CD14-positive monocyte (primary cell): ENCODE results near the gene CARD9. TPM values are rescaled to one million over a fixed set of nuclear protein-coding genes. Genes with fewer than 3 reads are reported as not detected.

Source experiments
- DNase-seq, 3 donors: peaks; one replicate each; pipeline ENCODE4 v3.0.0-alpha.2; 2011 to 2022
- H2AFZ ChIP-seq: 2 replicates; pipeline ENCODE4 v1.6.0; 2012; ENCODE audit warnings: mild to moderate bottlenecking, low read depth, low read length, inconsistent platforms; ENCODE audit not compliant: insufficient read depth, poor library complexity, severe bottlenecking
- H3K27ac ChIP-seq, 2 donors: 1 replicate in 1 of 2; 2 replicates in 1 of 2; pipeline ENCODE4 v1.5.1; 2012 to 2013; ENCODE audit warnings: low read length in 2 of 2, control low read depth in 1 of 2, inconsistent platforms in 1 of 2, low read depth in 1 of 2, mild to moderate bottlenecking in 1 of 2
- H3K27me3 ChIP-seq, 2 donors: one replicate each; pipeline versions ENCODE4 v1.6.0 to v1.6.1; 2011 to 2013; ENCODE audit warnings: low read length in 2 of 2; ENCODE audit not compliant: control insufficient read depth in 2 of 2, insufficient read depth in 2 of 2
- H3K36me3 ChIP-seq, 2 donors: replicated peaks in 1 of 2; 1 replicate in 1 of 2; 2 replicates in 1 of 2; pipeline versions ENCODE4 v1.5.1 to v1.6.1; 2012 to 2013; ENCODE audit warnings: low read length in 2 of 2, control low read depth in 1 of 2, inconsistent platforms in 1 of 2, mild to moderate bottlenecking in 1 of 2; ENCODE audit not compliant: insufficient read depth in 2 of 2, control insufficient read depth in 1 of 2
- H3K4me1 ChIP-seq, 2 donors: 1 replicate in 1 of 2; 2 replicates in 1 of 2; pipeline versions ENCODE4 v1.5.1 to v1.6.1; 2012 to 2013; ENCODE audit warnings: low read length in 2 of 2, control low read depth in 1 of 2, inconsistent platforms in 1 of 2, mild to moderate bottlenecking in 1 of 2, moderate library complexity in 1 of 2; ENCODE audit not compliant: insufficient read depth in 2 of 2, control insufficient read depth in 1 of 2
- H3K4me2 ChIP-seq: replicated peaks from 2 replicates; pipeline ENCODE3; 2012; ENCODE audit warnings: low read length, moderate library complexity, mild to moderate bottlenecking; ENCODE audit not compliant: poor library complexity, severe bottlenecking; ENCODE audit errors: extremely low read depth
- H3K4me3 ChIP-seq, 3 experiments: fragments of 200-600 bp in 1 of 3; sonication (generic) in 1 of 3; replicated peaks in 1 of 3; 1 replicate in 2 of 3; 2 replicates in 1 of 3; pipeline ENCODE4 v1.5.1; 2011 to 2013; ENCODE audit warnings: low read length in 3 of 3, mild to moderate bottlenecking in 3 of 3, control low read depth in 2 of 3, low read depth in 2 of 3, inconsistent platforms in 1 of 3, moderate library complexity in 1 of 3
- H3K79me2 ChIP-seq: 2 replicates; pipeline ENCODE4 v1.6.0; 2012; ENCODE audit warnings: mild to moderate bottlenecking, control low read depth, inconsistent platforms, low read length, moderate library complexity; ENCODE audit not compliant: insufficient read depth
- H3K9ac ChIP-seq: 2 replicates; pipeline ENCODE4 v1.6.0; 2017; ENCODE audit warnings: low read length, mild to moderate bottlenecking; ENCODE audit not compliant: insufficient read depth, poor library complexity, severe bottlenecking
- H3K9me3 ChIP-seq, 2 donors: replicated peaks in 1 of 2; 1 replicate in 1 of 2; 2 replicates in 1 of 2; pipeline versions ENCODE4 v1.5.1 to v1.6.1; 2012 to 2013; ENCODE audit warnings: low read length in 2 of 2, control low read depth in 1 of 2; ENCODE audit not compliant: control insufficient read depth in 1 of 2, insufficient read depth in 1 of 2
- H4K20me1 ChIP-seq: 2 replicates; pipeline ENCODE4 v1.6.0; 2012; ENCODE audit warnings: mild to moderate bottlenecking, low read length, control low read depth, moderate library complexity; ENCODE audit not compliant: insufficient read depth
- H3K27ac Mint-ChIP-seq, 7 donors: one replicate each; pipeline ENCODE4 v1.8.0; 2020; ENCODE audit warnings: mild to moderate bottlenecking in 7 of 7, mixed read lengths in 7 of 7, moderate library complexity in 6 of 7, inconsistent platforms in 2 of 7
- H3K27me3 Mint-ChIP-seq, 3 donors: one replicate each; pipeline ENCODE4 v1.8.0; 2021 to 2022; ENCODE audit warnings: low read depth in 3 of 3, mild to moderate bottlenecking in 3 of 3, mixed read lengths in 3 of 3, moderate library complexity in 3 of 3, inconsistent platforms in 1 of 3
- H3K36me3 Mint-ChIP-seq, 2 donors: one replicate each; pipeline ENCODE4 v1.8.0; 2020; ENCODE audit warnings: mixed read lengths in 2 of 2, inconsistent platforms in 1 of 2, mild to moderate bottlenecking in 1 of 2
- H3K4me1 Mint-ChIP-seq: one replicate; pipeline ENCODE4 v1.8.0; 2020; ENCODE audit warnings: mild to moderate bottlenecking, mixed read lengths
- H3K4me3 Mint-ChIP-seq, 2 donors: one replicate each; pipeline ENCODE4 v1.8.0; 2020; ENCODE audit warnings: mild to moderate bottlenecking in 2 of 2, mixed read lengths in 2 of 2, moderate library complexity in 1 of 2
- H3K9me3 Mint-ChIP-seq, 7 donors: one replicate each; pipeline ENCODE4 v1.8.0; 2020 to 2022; ENCODE audit warnings: mixed read lengths in 7 of 7, mild to moderate bottlenecking in 6 of 7, moderate library complexity in 6 of 7, inconsistent platforms in 2 of 7
- CTCF ChIP-seq: fragments of 200-600 bp; IDR thresholded peaks from one replicate; pipeline ENCODE4 v1.8.0; 2022; ENCODE audit warnings: antibody characterized with exemption, mild to moderate bottlenecking
- WGBS: methylation state at CpG from one replicate; pipeline ENCODE4 v1.1.5; 2013; ENCODE audit warnings: missing lambda C conversion rate; ENCODE audit not compliant: insufficient coverage; 5-methylcytosine and 5-hydroxymethylcytosine counted together
- intact Hi-C, 2 donors: fragments of 100-400 bp; cut with micrococcal nuclease; formaldehyde crosslinking; loops; one replicate each; pipeline versions ENCODE4 v1.15.0 to v1.15.1; 2023
- polyA plus RNA-seq, 3 donors: library from polyadenylated mRNA; depleted of rRNA in 1 of 3; unstranded in 2 of 3; stranded (reverse) in 1 of 3; fragments of 300-500 nt in 2 of 3; fragments of >200 nt in 1 of 3; fragmentation: Illumina TruSeq in 2 of 3; gene quantifications; 1 replicate in 2 of 3; 2 replicates in 1 of 3; pipeline ENCODE4 v1.2.3, GENCODE V29; 2012 to 2021

The CARD9 gene
- polyA plus RNA-seq, 3 donors, result 34.3 to 108 (median 41.4) TPM

GRCh38 chr9:136403538-136403914 lies 30.1 kb upstream of the CARD9 start:
- Histone ChIP-seq H3K9me3 (no peaks in the 10 kb centered on the region), H2AFZ (no peak overlapping the region), H3K79me2 (peaks cover 11% of the 10 kb centered on the region), H3K27ac (no peak overlapping the region), H3K27me3 (no peaks in the 10 kb centered on the region), H3K9ac (no peak overlapping the region), H3K4me3 (no peak overlapping the region), H3K36me3 (peaks cover 43 to 55% of the 10 kb centered on the region in 2 donors), H3K4me1 (peaks cover 16 to 22% of the 10 kb centered on the region in 2 donors), H4K20me1 (peaks cover 10% of the 10 kb centered on the region), H3K4me2 (no peak overlapping the region)
- H3K4me3 Mint-ChIP-seq, result no peak overlapping the region
- WGBS, result 89% methylated on average over 3 of the region's 5 CpGs
- H3K36me3 Mint-ChIP-seq, result peaks cover 37 to 58% of the 10 kb centered on the region in 2 donors
- H3K9me3 Mint-ChIP-seq, result peaks cover 0 to 2% (median 0%) of the 10 kb centered on the region in 7 donors
- no peak overlapping the region for H3K27ac Mint-ChIP-seq
- intact Hi-C loops, result loop anchor here in 1 of 2 donors (5.0 kb wide), 1 partner anchor 41 kb away; the partner anchor contains the start of gene DNLZ
- peaks cover 17% of the 10 kb centered on the region for H3K4me1 Mint-ChIP-seq
- no peak for DNase-seq
- no peak for TF ChIP-seq CTCF
- H3K27me3 Mint-ChIP-seq, result peaks cover 0 to 4% (median 2%) of the 10 kb centered on the region in 3 donors

- Histone ChIP-seq H3K79me2 (peaks cover 15% of the 10 kb centered on the region), H3K27me3 (no peaks in the 10 kb centered on the region), H3K4me3 (no peak overlapping the region), H2AFZ (no peak overlapping the region), H3K4me1 (peaks cover 17 to 23% of the 10 kb centered on the region in 2 donors), H3K9me3 (no peaks in the 10 kb centered on the region), H3K9ac (no peak overlapping the region), H3K27ac (no peak overlapping the region), H4K20me1 (peaks cover 14% of the 10 kb centered on the region), H3K4me2 (no peak overlapping the region), H3K36me3 (peaks cover 37 to 47% of the 10 kb centered on the region in 2 donors)
- Mint-ChIP-seq H3K27ac (peak overlapping the region in 1 of 7 donors; percentile 4), H3K4me1 (peaks cover 19% of the 10 kb centered on the region), H3K27me3 (peaks cover 0 to 4% (median 4%) of the 10 kb centered on the region in 3 donors), H3K36me3 (peaks cover 37 to 57% of the 10 kb centered on the region in 2 donors), H3K4me3 (no peak overlapping the region), H3K9me3 (peaks cover 0 to 2% (median 0%) of the 10 kb centered on the region in 7 donors)
- DNase-seq, result no peak
- intact Hi-C loops, result loop anchor here in 1 of 2 donors (5.0 kb wide), 1 partner anchor 40 kb away; the partner anchor contains the start of gene DNLZ
- no peak for TF ChIP-seq CTCF
- WGBS, result 97% methylated on average over 13 of the region's 13 CpGs
Measured at GRCh38 chr9:136402067-136402466, 28.6 kb upstream of the CARD9 start.
